H9 (cell line): ENCODE results near the gene THSD7A. TPM values are rescaled to one million over a fixed set of nuclear protein-coding genes. Genes with fewer than 3 reads are reported as not detected.

Experiments used
- DNase-seq: peaks from one replicate; pipeline ENCODE4 v3.0.0-alpha.2; 2017
- H2AFZ ChIP-seq: one replicate; pipeline ENCODE4 v1.6.1; 2013; ENCODE audit warnings: mild to moderate bottlenecking, low read length, control low read depth, moderate library complexity
- H2AK5ac ChIP-seq: 2 replicates; pipeline ENCODE4 v1.6.1; 2013; ENCODE audit warnings: low read length, control low read depth, mixed read lengths; ENCODE audit not compliant: insufficient read length
- H2BK120ac ChIP-seq: one replicate; pipeline ENCODE4 v1.6.1; 2013; ENCODE audit warnings: low read depth, mild to moderate bottlenecking, low read length, control low read depth, inconsistent platforms; ENCODE audit not compliant: poor library complexity, severe bottlenecking
- H2BK12ac ChIP-seq: 2 replicates; pipeline ENCODE4 v1.6.1; 2013; ENCODE audit warnings: low read length, control low read depth, mixed read lengths, low read depth; ENCODE audit not compliant: insufficient read length
- H2BK15ac ChIP-seq: 2 replicates; pipeline ENCODE4 v1.6.1; 2013; ENCODE audit warnings: low read depth, low read length, control low read depth
- H2BK20ac ChIP-seq: one replicate; pipeline ENCODE4 v1.6.1; 2013; ENCODE audit warnings: low read depth, mild to moderate bottlenecking, low read length, control low read depth, inconsistent platforms; ENCODE audit not compliant: poor library complexity, severe bottlenecking
- H2BK5ac ChIP-seq: 2 replicates; pipeline ENCODE4 v1.6.1; 2013; ENCODE audit warnings: low read length, control low read depth, mixed read lengths; ENCODE audit not compliant: insufficient read length
- H3K14ac ChIP-seq: 2 replicates; pipeline ENCODE4 v1.6.1; 2013; ENCODE audit warnings: low read length, control low read depth; ENCODE audit not compliant: insufficient read depth
- H3K18ac ChIP-seq: 2 replicates; pipeline ENCODE4 v1.6.1; 2013; ENCODE audit warnings: low read depth, mild to moderate bottlenecking, mixed read lengths, low read length, control low read depth; ENCODE audit not compliant: insufficient read length
- H3K23ac ChIP-seq: 2 replicates; pipeline ENCODE4 v1.6.1; 2013; ENCODE audit warnings: low read length, control low read depth, mixed read lengths, low read depth; ENCODE audit not compliant: insufficient read length
- H3K23me2 ChIP-seq: 2 replicates; pipeline ENCODE4 v1.6.1; 2013; ENCODE audit warnings: low read depth, mild to moderate bottlenecking, mixed read lengths, low read length, control low read depth; ENCODE audit not compliant: insufficient read length, poor library complexity, severe bottlenecking
- H3K27ac ChIP-seq: 2 replicates; pipeline ENCODE4 v1.5.1; 2013; ENCODE audit warnings: low read length, control low read depth, mixed read lengths, low read depth; ENCODE audit not compliant: insufficient read length
- H3K27me3 ChIP-seq: 2 replicates; pipeline ENCODE4 v1.6.1; 2013; ENCODE audit warnings: low read length, control low read depth, inconsistent platforms; ENCODE audit not compliant: insufficient read depth
- H3K4ac ChIP-seq: 2 replicates; pipeline ENCODE4 v1.6.1; 2013; ENCODE audit warnings: low read depth, mild to moderate bottlenecking, control low read depth, inconsistent platforms, low read length, moderate library complexity
- H3K4me1 ChIP-seq: 2 replicates; pipeline ENCODE4 v1.6.1; 2013; ENCODE audit warnings: low read length, control low read depth, inconsistent platforms; ENCODE audit not compliant: insufficient read depth
- H3K4me2 ChIP-seq: 2 replicates; pipeline ENCODE4 v1.6.1; 2013; ENCODE audit warnings: low read length, control low read depth, mixed read lengths; ENCODE audit not compliant: insufficient read length, insufficient read depth
- H3K56ac ChIP-seq: 2 replicates; pipeline ENCODE4 v1.6.1; 2013; ENCODE audit warnings: low read depth, mild to moderate bottlenecking, mixed read lengths, low read length, control low read depth; ENCODE audit not compliant: insufficient read length
- H3K79me1 ChIP-seq: 2 replicates; pipeline ENCODE4 v1.6.1; 2013; ENCODE audit warnings: low read depth, mild to moderate bottlenecking, moderate library complexity, low read length, control low read depth, inconsistent platforms; ENCODE audit not compliant: insufficient read depth, poor library complexity, severe bottlenecking
- H3K79me2 ChIP-seq: 2 replicates; pipeline ENCODE4 v1.6.1; 2013; ENCODE audit warnings: low read length, control low read depth, inconsistent platforms; ENCODE audit not compliant: insufficient read depth
- H3K9ac ChIP-seq: 2 replicates; pipeline ENCODE4 v1.6.1; 2013; ENCODE audit warnings: low read length, control low read depth, mixed read lengths; ENCODE audit not compliant: insufficient read length; ENCODE audit errors: extremely low read depth
- H3K9me3 ChIP-seq: one replicate; pipeline ENCODE4 v1.6.1; 2013; ENCODE audit warnings: low read depth, low read length, inconsistent platforms; ENCODE audit not compliant: control insufficient read depth
- H3T11ph ChIP-seq: one replicate; pipeline ENCODE4 v1.6.1; 2013; ENCODE audit warnings: mild to moderate bottlenecking, low read length, control low read depth, inconsistent platforms
- H4K20me1 ChIP-seq: one replicate; pipeline ENCODE4 v1.6.1; 2013; ENCODE audit not compliant: control insufficient read depth, insufficient read length, insufficient read depth
- H4K5ac ChIP-seq: 2 replicates; pipeline ENCODE4 v1.6.1; 2013; ENCODE audit warnings: low read depth, mild to moderate bottlenecking, mixed read lengths, low read length, control low read depth; ENCODE audit not compliant: insufficient read length
- H4K8ac ChIP-seq: replicated peaks from 2 replicates; pipeline ENCODE4 v1.6.1; 2013; ENCODE audit warnings: low read length, control low read depth, mixed read lengths, low read depth; ENCODE audit not compliant: insufficient read length
- H4K91ac ChIP-seq: 2 replicates; pipeline ENCODE4 v1.6.1; 2013; ENCODE audit warnings: low read depth, mild to moderate bottlenecking, moderate library complexity, mixed read lengths, low read length, control low read depth; ENCODE audit not compliant: insufficient read length
- H3K27ac Mint-ChIP-seq, 3 experiments: 2 replicates in 2 of 3; 3 replicates in 1 of 3; pipeline ENCODE4 v1.8.0; 2020 to 2021; ENCODE audit warnings: mixed read lengths in 3 of 3, mild to moderate bottlenecking in 1 of 3, moderate library complexity in 1 of 3
- H3K27me3 Mint-ChIP-seq: 2 replicates; pipeline ENCODE4 v1.8.0; 2021; ENCODE audit warnings: low read depth, mild to moderate bottlenecking, moderate library complexity, mixed read lengths
- H3K36me3 Mint-ChIP-seq, 3 experiments: 2 replicates in 2 of 3; 3 replicates in 1 of 3; pipeline ENCODE4 v1.8.0; 2020 to 2021; ENCODE audit warnings: low read depth in 3 of 3, mixed read lengths in 3 of 3; ENCODE audit not compliant: insufficient read depth in 1 of 3
- H3K4me1 Mint-ChIP-seq, 2 experiments: 2 replicates each; pipeline ENCODE4 v1.8.0; 2020; ENCODE audit warnings: mixed read lengths in 2 of 2
- H3K4me3 Mint-ChIP-seq, 2 experiments: 2 replicates in 1 of 2; 3 replicates in 1 of 2; pipeline ENCODE4 v1.8.0; 2020 to 2021; ENCODE audit warnings: mild to moderate bottlenecking in 2 of 2, mixed read lengths in 2 of 2, moderate library complexity in 1 of 2
- H3K9me3 Mint-ChIP-seq, 2 experiments: 2 replicates in 1 of 2; 3 replicates in 1 of 2; pipeline ENCODE4 v1.8.0; 2020; ENCODE audit warnings: mild to moderate bottlenecking in 2 of 2, mixed read lengths in 2 of 2, moderate library complexity in 1 of 2
- CTCF ChIP-seq: fragments of 200-600 bp; sonication (generic); conservative IDR thresholded peaks from 3 replicates; pipeline ENCODE4 v1.8.0; 2021; ENCODE audit warnings: antibody characterized with exemption, mild to moderate bottlenecking
- WGBS: extraction: QIAGEN DNeasy Blood & Tissue Kit; methylation state at CpG from one replicate; pipeline ENCODE4 v1.1.7; 2013; ENCODE audit warnings: missing lambda C conversion rate, low lambda C conversion rate, mixed read lengths; ENCODE audit not compliant: insufficient read length; ENCODE audit errors: extremely low coverage; 5-methylcytosine and 5-hydroxymethylcytosine counted together
- total RNA-seq: library from RNA; stranded (reverse); gene quantifications from 2 replicates; pipeline ENCODE4 v1.2.1, GENCODE V29; 2021

The THSD7A gene
- total RNA-seq, 1 experiment from 2014 or later, result 0.42 TPM

- H3K79me1 ChIP-seq, result no peaks in the 10 kb centered on the region
- no peak overlapping the region for H2AFZ ChIP-seq
- H3K4me1 ChIP-seq, result no peaks in the 10 kb centered on the region
- no peak overlapping the region for H2BK15ac ChIP-seq
- no peak overlapping the region for H3K9ac ChIP-seq
- no peaks in the 10 kb centered on the region for H3K79me2 ChIP-seq
- no peak overlapping the region for H3K27ac ChIP-seq
- no peak overlapping the region for H3K56ac ChIP-seq
- H2BK12ac ChIP-seq, result no peak overlapping the region
- H3K4me2 ChIP-seq, result no peak overlapping the region
- H2BK20ac ChIP-seq, result no peak overlapping the region
- Mint-ChIP-seq H3K4me3 (no peak overlapping the region), H3K27me3 (no peaks in the 10 kb centered on the region), H3K9me3 (no peaks in the 10 kb centered on the region), H3K4me1 (peaks cover 9 to 14% of the 10 kb centered on the region in 2 experiments), H3K36me3 (no peaks in the 10 kb centered on the region), H3K27ac (peak overlapping the region in 2 of 3 experiments; percentile 33 to 62; a peak in 3 of 7 replicates)
- no peak overlapping the region for H2BK120ac ChIP-seq
- H2AK5ac ChIP-seq, result no peak overlapping the region
- no peaks in the 10 kb centered on the region for H3K27me3 ChIP-seq
- no peak overlapping the region for H4K5ac ChIP-seq
- TF ChIP-seq CTCF, result no peak
- H4K8ac ChIP-seq, result no peak overlapping the region
- no peak overlapping the region for H4K91ac ChIP-seq
- H3K18ac ChIP-seq, result no peak overlapping the region
- no peaks in the 10 kb centered on the region for H4K20me1 ChIP-seq
- no peak overlapping the region for H3K4ac ChIP-seq
- WGBS, result no CpG with 5 or more reads among the region's 2 CpGs
- H3K14ac ChIP-seq, result no peak overlapping the region
- no peaks in the 10 kb centered on the region for H3K23me2 ChIP-seq
- no peak overlapping the region for H3T11ph ChIP-seq
- H3K9me3 ChIP-seq, result no peaks in the 10 kb centered on the region
- DNase-seq, result no peak
- H2BK5ac ChIP-seq, result no peak overlapping the region
- no peak overlapping the region for H3K23ac ChIP-seq
Observed at GRCh38 chr7:11625669-11626068, 206.3 kb downstream of the THSD7A start.
